ENCODE data around the gene BAIAP2.

BAIAP2 gene

DNA sequence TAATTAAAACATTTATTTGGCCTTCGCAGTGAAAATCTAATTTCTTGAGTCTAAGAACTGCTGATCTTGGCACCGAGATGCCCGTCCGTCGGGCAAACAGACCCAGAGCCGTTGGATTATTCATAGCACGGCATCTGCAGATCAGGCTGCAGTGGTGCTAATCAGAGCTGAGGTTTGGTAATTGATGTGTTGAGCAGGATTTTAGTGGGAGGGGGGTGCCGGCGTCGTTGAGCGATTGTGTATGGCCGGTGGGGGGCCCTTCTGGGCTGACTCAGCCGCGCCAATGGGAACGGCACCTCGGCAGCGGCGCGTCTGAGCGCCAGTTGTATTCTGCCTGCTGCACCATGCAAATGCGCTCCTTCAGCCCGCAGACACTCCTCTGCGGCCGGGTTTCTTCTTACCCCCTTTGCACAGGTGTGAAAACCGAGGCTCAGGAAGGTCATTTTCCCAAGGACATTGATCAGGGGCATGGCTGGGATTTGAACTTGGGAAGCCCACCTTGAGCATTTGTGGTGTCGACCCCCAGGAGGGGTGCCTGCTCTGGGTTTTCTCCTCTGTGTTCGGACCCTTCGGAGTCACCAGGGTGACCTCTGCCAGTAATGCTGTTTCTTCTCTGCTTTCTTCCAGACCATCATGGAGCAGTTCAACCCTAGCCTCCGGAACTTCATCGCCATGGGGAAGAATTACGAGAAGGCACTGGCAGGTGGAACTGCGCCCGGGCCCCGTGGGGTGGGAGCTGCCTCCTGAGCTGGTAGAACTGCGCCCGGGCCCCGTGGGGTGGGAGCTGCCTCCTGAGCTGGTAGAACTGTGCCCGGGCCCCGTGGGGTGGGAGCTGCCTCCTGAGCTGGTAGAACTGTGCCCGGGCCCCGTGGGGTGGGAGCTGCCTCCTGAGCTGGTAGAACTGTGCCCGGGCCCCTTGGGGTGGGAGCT is 18.4 kb downstream of the BAIAP2 start:
- FAIRE-seq: no peak
- no peak for DNase-seq (ENCODE audit: insufficient read length, low spot score)
- TF ChIP-seq POLR2A (IDR thresholded peaks at IDR 0.05; ENCODE audit: low read depth, low read length): no peak

DNA sequence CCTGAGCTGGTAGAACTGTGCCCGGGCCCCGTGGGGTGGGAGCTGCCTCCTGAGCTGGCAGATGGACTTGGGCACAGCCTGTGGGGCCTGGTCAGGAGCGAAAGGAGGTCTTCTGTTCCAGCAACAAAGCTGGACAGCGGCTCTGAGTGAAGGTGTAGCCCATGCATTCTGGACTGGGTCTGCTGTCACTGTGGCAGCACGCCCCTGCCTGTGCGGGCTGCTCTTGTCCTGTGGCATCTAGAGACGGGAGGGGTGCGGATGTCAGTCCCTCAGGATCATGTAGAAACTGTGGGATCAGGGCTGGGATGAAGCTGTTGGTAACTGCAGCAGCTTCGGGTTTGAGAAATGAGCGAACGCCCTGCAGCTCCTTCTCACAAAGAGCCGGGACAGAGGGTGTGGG is 19.4 kb downstream of the BAIAP2 start:
- DNase-seq (ENCODE audit: insufficient read length, low spot score): no peak
- no peak for FAIRE-seq
- no peak for TF ChIP-seq POLR2A (IDR thresholded peaks at IDR 0.05; ENCODE audit: low read depth, low read length)

DNA sequence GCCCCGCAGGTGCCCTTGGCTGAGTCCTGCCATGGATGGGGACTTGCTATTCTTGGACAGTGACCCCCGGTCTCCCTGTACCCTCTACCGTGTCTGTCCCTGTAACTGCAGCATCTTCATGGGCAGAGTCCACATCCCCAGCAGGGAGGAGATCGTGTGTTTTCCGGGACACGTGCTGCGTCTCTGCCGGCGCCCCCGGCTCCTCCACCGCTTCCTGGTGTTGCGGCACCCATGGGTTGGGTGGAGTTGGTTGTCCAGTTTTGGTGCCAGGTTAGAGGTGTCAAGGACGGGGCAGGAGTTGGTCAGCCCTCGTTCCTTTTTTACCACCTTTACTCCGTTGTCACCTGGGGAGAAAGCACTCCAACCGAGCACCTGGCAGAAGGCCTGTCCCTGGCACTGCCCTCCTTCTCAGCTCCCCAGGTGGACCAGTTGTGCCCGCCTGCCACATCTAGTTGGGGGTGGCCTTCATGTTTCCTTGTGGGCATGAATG is 20.0 kb downstream of the BAIAP2 start:
- TF ChIP-seq POLR2A (IDR thresholded peaks at IDR 0.05; ENCODE audit: low read depth, low read length): no peak
- no peak for DNase-seq (ENCODE audit: insufficient read length, low spot score)
- FAIRE-seq: no peak

DNA sequence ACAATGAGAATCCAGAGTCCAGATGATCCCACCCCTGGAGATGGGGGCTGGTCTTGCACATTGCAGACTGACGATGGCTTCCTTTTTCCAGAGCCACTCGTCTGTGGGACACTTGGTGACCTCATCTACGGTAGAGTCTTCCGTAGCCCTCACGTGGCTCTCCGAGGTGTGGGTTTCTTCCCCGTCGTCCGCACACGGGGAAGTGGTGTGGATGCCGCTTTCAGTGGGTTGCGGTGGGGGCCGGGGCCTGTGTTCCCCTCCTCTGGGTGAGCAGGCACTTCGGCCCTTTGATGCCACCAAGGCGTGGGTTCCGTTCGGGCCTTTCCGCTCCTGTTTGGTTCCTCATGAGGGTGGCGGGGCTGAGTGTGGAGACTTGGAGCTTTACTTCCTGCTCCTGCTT is 21.4 kb downstream of the BAIAP2 start:
- FAIRE-seq: no peak
- DNase-seq (ENCODE audit: insufficient read length, low spot score): no peak
- TF ChIP-seq POLR2A (IDR thresholded peaks at IDR 0.05; ENCODE audit: low read depth, low read length): no peak

DNA sequence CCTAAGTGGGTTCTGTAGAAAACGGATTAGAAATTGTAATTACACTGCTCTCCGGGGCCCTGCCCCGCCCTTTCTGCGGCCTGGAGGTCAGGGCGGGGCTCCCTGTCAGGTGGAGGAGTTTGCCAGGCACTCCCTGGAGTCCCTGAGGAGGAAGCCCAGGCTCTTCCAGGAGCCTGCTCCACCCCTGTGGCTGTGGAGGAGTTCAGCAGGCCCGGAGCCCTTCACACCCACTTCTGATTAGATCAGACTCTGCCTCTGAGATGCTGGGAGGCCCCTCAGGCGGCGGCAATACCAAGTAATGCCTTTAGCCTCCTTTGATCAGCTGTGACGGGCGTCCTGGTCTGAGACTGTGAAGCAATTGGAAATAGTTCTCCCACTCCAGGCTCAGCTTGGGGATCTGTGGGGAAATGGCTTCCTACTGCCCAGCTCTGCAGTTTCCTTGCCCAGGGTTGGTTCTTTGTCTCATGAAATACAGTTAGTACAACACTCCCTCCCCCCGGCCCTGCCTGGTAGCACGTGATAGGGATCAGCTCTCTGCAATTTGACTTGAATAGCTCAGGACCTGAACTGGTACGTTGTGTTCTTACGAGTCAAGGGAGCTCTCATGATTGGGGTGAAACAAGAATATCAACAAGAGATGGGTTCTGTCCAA is 22.3 kb downstream of the BAIAP2 start:
- no peak for TF ChIP-seq POLR2A (IDR thresholded peaks at IDR 0.05; ENCODE audit: low read depth, low read length)
- FAIRE-seq (no peak), DNase-seq (ENCODE audit: insufficient read length, low spot score) (peak; percentile 67)

DNA sequence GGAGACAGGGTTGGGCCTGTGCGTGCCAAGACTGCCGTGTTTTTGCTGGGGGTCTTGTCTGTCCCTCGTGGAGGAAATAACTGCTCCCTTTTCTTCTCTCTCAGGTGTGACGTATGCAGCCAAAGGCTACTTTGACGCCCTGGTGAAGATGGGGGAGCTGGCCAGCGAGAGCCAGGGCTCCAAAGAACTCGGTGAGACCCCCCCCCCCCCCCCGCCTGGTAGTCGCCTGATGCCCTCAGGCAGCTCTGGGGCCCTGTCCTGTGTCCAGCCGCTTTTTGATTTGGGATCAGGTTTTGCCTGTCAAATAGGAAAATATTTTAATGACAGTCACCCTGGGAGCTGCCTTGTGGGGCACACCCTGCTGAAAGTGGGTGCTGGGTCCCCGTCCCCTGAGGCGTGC is 22.8 kb downstream of the BAIAP2 start:
- no peak for DNase-seq (ENCODE audit: insufficient read length, low spot score)
- no peak for FAIRE-seq
- TF ChIP-seq POLR2A (IDR thresholded peaks at IDR 0.05; ENCODE audit: low read depth, low read length): no peak

DNA sequence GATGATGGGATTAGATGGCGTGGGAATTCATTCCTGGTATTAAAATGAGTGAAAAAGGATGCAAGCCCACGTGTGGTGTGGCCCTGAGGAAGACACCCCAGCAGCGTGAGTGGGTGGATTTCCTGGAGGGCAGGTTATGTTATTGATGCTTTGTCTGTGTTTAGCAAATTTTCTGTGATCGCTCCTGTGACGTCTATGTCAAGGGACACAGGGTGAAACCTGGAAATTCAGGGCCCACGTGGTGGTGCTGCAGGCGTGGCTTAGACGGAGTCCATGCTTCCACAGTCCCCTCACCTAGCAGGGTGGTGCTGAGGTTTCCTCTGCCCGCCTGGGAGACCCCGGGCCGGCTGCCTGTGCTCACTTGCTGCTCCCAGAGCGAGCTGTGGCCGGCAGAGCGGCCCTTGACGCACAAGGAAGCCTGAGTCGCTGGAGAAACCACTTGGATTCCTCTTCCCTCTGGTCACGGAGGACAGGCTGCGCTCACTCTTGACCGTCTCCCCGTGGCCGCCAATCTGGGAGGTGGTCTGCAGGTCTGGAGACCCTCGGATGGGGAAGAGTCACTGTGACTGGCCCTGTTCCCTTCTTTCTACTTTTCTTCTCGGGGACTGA is 23.4 kb downstream of the BAIAP2 start:
- TF ChIP-seq POLR2A (IDR thresholded peaks at IDR 0.05; ENCODE audit: low read depth, low read length): no peak
- DNase-seq (ENCODE audit: insufficient read length, low spot score) (no peak), FAIRE-seq (no peak)

DNA sequence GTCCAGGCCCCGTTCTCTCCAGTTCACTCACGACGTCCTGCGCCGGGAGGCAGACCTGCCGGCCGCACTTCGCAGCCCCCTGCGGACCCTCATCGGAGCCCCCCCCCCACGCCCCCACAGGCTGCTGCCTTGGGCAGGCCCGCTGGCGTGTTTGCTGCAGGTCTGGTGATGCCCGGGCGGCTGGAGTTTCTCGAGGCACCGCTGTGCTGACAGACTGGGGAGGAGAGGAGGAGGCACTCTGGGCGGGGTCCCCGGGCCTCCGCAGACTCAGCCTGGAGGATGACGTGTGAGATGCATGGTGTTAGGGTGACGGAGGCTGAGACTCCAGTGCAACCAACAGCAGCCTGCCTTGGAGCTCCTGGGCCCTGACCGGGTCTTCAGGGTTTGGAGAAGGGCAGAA is 24.1 kb downstream of the BAIAP2 start:
- no peak for DNase-seq (ENCODE audit: insufficient read length, low spot score)
- no peak for FAIRE-seq
- TF ChIP-seq POLR2A (IDR thresholded peaks at IDR 0.05; ENCODE audit: low read depth, low read length): no peak

DNA sequence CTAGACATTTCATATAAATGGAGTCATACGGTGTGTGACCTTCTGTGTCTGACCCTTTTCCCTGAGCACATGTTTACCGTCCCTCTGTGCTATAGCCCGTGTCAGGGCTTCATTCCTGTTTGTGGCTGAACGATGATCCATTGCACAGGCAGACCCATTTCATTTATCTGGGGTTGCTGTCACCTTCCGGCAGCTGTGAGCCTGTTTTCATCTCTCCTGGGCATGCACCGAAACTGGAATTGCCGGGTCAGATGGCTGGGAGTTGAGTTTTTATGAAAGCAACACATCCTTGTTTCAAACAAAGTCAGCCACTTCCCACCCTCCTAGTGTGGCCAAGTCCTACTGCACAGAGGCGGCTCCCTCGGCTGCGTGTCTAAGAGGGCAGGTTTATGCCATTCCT is 25.5 kb downstream of the BAIAP2 start:
- TF ChIP-seq POLR2A (IDR thresholded peaks at IDR 0.05; ENCODE audit: low read depth, low read length): no peak

DNA sequence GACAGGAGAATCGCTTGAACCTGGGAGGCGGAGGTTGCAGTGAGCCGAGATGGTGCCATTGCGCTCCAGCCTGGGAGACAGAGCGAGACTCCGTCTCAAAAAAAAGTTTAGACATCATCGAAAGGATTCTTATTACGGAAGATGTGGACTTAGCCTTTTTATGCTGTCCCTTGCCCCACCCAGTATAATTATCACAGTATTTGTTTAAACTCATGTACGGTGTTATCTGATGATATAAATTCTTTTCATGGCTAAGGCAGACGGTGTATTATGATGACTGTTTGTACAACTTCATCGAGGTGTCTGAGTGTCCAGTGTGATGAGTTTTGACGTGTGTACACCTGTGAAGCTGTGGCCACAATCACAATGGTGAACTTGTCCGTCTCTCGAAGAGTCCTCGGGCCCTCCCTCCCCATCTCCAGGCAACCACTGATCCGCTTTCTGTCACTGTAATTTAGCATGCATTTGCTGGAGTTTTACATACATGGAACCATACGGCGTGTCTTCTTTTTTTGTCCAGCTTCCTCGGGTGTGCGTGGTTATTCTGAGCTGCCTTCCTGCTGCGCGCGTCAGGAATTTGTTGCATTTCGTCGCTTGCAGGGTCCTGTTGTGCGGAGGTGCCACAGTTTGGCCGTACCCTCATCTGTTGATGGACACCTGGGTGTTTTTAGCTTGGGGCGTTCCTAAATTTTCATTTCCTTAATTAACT is 26.2 kb downstream of the BAIAP2 start:
- FAIRE-seq: no peak

More for the DNA sequence above, 25.5 kb downstream of the BAIAP2 start:
- DNase-seq (ENCODE audit: insufficient read length, low spot score) (no peak), FAIRE-seq (no peak)

DNA sequence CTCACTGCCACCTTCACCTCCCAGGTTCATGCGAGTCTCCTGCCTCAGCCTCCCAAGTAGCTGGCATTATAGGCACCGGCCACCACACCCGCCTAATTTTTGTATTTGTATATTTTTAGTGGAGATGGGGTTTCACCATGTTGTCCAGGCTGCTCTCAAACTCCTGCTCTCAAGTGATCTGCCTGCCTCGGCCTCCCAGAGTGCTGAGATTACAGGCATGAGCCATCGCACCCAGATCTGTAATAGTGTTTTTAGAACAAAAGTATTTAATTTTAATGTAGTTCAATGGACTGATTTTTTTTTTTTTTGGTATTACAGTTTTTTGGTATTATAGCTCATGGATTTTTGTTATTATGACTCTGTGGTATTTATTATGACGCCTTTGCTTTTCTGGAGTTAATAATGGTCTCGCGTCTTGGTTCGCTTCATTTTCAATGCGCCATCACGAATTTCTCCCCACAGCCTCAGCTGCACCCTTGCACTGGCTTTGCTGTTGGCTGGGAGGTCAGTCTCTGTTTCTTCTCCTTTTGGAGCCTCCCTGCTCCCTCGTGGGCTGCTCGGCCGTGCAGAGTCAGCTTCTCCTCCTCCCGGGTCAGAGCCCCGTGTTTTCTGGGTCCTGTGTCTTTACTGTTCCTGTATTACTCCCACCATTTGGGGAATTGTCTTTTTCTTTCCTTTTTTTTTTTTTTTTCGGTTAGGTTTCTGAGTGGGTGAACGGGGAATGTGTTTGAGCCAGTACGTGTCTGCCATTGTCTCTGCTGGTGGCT is 27.2 kb downstream of the BAIAP2 start:
- DNase-seq (ENCODE audit: insufficient read length, low spot score) (no peak), FAIRE-seq (no peak)
- TF ChIP-seq POLR2A (IDR thresholded peaks at IDR 0.05; ENCODE audit: low read depth, low read length): no peak

More for the DNA sequence above, 26.2 kb downstream of the BAIAP2 start:
- no peak for TF ChIP-seq POLR2A (IDR thresholded peaks at IDR 0.05; ENCODE audit: low read depth, low read length)
- no peak for DNase-seq (ENCODE audit: insufficient read length, low spot score)

DNA sequence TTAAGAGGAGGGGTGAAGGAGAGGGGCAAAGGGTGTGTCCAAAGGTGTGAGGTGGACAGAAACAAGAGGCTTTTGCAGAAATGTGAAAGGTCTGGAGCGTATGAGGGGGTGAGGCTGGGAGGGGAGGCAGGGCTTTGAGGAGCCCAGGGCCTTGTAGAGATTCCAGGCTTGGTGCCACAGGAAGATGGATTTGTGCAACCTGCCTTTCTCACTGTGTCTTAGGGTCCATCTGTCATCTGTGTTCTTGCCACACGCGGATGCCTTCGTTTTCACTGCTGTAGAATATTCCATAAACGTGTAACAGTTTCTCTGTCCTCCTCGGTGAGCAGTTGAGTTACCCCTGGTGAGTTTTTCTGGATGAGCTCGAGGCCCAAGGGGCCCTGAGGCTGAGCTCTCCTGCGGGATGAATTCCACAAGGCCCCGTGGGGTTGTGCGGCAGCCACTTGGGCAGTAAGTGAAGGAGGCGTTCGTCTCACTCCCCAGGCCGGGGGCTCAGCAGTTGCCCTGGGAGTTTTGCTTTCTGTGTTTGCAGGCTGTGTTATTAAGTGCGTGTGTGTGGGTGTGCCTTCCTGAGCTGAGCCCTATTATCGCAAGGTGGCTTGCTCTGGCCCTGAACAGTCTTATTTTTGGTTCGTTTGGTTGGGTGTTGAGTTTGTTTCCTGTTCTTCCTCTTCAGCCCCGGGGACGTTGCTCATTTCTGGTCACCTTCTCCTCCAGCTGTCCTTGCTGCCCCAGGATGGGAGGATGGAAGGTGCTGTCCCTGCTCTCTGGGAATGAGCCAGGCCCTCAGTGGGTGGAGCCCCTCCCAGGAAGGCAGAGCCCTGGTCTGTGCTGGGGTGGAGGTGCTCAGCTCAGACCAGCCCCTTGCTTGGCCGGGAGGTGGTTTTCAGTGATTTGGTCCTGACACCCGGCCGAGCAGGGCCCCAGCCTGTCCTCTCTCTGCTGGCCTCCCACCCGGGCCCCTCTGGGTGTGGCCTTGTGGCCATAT is 28.4 kb downstream of the BAIAP2 start:
- DNase-seq (ENCODE audit: insufficient read length, low spot score) (no peak), FAIRE-seq (no peak)
- no peak for TF ChIP-seq POLR2A (IDR thresholded peaks at IDR 0.05; ENCODE audit: low read depth, low read length)
